ENCODE results near the gene NTHL1. TPM values are rescaled to one million over a fixed set of nuclear protein-coding genes. Genes with fewer than 3 reads are reported as not detected.

NTHL1 gene
- total RNA-seq, 2 experiments from 2014 or later: 34.5 to 34.8 TPM

DNA sequence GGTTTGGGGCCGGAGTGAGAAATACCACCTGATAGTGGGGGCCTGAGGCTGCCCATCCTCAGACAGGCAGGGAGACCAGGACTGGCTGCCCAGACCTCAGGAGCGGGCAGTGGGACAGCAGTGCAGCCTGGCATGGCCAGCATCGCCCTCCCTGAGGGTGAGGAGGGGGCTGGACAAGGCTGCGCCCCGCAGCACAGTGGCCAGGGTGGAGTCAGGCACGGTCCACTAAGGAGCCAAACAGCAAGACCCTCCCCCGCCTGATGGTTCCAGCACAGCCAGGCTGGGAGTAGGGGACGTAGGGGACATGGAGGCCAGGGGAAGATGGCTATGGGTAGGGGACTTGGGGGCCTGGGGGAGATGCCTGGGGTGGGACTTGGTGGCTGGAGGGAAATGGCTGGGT is 41.3 kb downstream of the NTHL1 start:
- CTCF ChIA-PET: no interaction called here
- POLR2A ChIA-PET: no interaction called here

DNA sequence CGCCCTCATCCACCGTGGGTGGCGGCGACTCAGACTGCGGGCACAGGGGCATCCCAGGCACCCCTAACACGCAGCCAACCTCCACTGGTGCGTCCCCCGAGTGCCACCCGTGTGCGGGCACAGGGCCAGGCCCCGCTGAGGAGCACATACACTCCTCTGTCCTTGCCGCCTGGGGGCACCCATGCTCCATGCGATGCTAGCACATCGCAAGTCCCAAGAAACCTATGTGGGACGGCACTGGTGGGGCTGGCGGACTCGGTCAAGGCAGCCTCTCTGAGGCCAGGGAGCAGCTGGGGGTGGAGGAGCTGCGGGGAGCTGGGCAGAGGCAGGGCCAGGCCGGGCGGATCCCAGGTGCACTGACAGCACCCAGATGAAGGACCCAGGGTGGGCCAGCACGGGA is 42.0 kb downstream of the NTHL1 start:
- ChIA-PET CTCF (interaction anchor here (2.9 kb wide), 1 partner anchor 12 kb away, joined by 41 read pairs; no protein-coding TSS in a partner anchor), POLR2A (no interaction called here)

DNA sequence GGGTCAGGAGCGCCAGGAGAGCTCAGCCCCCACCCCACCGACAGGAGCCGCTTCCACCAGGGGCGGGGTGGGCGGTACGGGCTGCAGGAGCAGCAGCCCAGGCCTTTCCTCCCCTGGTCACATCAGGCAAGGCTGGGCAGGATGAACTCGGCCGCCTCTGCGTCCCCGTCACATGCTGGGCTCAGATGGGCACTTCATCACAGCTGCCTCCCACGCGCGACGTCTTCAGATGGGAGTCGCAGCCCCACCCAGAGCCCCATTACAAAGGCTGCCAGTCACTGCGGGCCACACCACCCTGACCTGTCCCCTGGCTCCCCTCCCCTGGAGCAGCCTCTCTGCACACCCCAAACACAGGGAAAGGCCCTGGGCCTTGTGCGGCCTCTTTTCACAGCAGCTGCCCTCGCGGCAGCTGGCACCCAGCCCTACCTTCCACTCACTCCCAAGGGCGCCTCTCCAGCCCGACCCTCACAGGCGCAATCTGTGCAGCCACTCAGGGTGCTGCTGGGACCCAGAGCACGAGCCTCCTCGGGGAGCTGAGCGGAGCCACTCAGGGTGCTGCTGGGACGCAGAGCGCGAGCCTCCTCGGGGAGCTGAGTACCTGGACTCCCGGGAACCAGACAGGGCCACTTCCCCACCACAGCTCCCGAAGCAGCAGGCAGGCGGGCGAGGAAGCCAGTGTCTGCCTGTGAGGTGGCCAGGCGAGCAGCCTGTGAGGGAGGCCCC is 42.7 kb downstream of the NTHL1 start:
- ChIA-PET POLR2A (no interaction called here), CTCF (interaction anchor here (0.8 to 2.9 kb wide), 10 partner anchors 8 to 148 kb away, joined by 3 to 41 read pairs (median 6); no protein-coding TSS in a partner anchor)

DNA sequence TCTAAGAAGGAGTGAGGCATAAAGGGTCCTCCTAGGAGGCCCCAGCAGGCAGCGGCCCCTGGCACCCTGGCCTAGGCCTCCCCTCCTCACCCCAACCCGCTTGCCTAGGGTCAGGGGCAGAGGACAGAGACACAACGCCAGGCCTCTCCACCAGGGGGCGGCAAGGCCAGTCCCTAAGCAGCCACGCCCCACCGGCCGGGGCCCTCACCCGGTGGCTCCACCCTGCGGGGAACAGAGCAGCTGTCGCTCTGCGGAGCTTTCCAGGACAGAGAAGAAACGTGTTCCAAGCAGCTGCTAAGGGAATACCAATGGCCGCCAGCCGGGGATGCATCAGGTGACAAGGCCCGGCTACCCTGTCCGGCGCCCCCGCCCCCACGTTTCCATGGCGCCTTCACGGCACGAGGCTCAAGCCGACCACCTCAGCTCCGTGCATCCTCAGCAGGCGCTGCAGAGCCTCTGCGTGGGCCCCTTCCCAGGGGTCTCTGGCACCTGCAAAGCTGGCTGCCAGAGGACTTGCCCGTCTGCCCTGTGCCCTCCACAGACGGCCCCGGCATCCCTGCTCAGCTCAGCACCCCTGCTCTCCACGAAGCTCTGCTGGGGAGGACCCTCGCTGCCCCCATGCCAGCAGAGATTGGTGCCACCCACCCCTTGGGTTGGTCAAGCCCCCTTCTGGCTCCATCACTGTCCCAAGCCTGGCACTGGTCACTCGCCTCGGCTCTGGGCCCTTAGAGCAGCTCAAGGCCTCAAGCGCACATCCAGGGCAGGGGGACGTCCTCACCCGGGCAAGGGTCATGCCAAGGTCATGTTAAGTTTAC is 43.6 kb downstream of the NTHL1 start:
- ChIA-PET CTCF (interaction anchor here (0.6 to 2.9 kb wide), 21 partner anchors 9 to 151 kb away, joined by 3 to 41 read pairs (median 5); partner anchors contain the start of genes NPW, RPL3L, RPS2 and SYNGR3), POLR2A (no interaction called here)

DNA sequence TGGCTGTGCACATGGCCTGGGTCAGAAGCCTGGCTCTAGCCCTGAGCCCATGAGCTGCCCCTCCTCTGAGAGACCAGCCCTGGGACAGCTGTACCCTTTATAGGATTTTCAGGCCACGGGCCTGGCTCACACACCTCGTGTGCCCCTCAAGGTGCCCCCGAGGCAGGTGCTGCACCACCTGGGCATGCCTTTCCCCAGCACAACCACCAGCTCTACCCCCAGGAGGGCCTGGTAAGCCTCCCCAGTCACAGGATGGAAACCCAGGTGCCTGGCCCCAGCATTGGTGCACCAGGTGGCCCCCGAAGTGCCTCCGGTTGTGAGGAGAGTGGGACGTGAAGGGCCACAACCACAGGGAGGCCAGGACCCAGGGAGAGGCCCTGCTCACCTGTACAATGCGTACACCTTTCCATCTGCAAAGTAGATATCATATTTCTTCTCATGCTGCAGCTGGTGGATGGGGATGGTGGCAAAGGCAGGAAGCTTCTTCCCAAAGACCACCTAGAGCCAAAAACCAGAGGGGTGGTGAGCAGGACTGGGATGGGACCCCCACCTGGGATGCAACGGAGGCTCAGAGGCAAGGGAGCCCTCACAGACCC is 44.3 kb downstream of the NTHL1 start:
- POLR2A ChIA-PET: no interaction called here
- CTCF ChIA-PET: interaction anchor here (0.9 to 2.9 kb wide), 18 partner anchors 9 to 152 kb away, joined by 3 to 41 read pairs (median 6); partner anchors contain the start of genes NPW, RPL3L, RPS2 and SYNGR3

DNA sequence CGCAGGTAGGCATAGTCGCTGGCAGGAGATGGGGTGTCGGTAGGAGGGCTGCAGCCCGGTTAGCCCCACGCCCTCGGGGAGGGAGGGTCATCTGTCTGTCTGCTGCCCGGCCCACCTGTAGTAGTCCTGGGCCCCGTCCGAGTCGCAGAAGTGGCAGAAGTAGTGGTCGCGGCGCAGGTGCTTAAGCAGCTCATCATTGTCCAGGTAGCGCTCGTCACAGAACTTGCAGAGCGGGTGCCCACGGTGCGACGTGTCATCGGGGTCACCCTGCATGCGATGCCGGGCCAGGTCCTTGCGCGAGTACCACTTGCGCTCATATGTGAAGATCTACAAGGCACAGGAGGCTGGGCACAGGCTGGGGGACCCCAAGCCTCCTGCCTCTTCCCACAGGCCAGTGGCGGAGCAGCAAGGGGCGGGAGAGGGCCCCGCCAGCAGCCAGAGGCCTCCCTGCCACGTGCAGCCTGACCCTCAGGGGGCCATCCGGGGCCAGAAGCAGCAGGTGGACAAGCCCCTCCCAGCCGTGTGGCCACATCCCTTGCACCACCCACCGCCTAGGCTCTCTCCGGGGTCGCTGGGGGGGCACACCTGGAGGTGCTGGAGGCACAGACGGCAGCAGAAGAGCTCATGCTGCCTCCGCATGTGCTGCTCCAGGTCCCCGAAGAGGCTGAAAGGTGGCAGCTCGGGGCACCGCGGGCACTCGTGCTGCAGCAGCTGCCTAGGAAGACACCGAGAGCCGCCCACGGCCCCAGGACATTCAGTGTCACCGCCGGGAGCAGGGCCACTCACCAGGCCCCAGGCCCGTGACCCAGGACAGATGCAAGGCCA is 45.0 kb downstream of the NTHL1 start:
- POLR2A ChIA-PET: no interaction called here
- CTCF ChIA-PET: interaction anchor here (0.9 to 2.9 kb wide), 15 partner anchors 9 to 150 kb away, joined by 3 to 41 read pairs (median 7); partner anchors contain the start of genes NPW, RPS2, SYNGR3 and TBL3

DNA sequence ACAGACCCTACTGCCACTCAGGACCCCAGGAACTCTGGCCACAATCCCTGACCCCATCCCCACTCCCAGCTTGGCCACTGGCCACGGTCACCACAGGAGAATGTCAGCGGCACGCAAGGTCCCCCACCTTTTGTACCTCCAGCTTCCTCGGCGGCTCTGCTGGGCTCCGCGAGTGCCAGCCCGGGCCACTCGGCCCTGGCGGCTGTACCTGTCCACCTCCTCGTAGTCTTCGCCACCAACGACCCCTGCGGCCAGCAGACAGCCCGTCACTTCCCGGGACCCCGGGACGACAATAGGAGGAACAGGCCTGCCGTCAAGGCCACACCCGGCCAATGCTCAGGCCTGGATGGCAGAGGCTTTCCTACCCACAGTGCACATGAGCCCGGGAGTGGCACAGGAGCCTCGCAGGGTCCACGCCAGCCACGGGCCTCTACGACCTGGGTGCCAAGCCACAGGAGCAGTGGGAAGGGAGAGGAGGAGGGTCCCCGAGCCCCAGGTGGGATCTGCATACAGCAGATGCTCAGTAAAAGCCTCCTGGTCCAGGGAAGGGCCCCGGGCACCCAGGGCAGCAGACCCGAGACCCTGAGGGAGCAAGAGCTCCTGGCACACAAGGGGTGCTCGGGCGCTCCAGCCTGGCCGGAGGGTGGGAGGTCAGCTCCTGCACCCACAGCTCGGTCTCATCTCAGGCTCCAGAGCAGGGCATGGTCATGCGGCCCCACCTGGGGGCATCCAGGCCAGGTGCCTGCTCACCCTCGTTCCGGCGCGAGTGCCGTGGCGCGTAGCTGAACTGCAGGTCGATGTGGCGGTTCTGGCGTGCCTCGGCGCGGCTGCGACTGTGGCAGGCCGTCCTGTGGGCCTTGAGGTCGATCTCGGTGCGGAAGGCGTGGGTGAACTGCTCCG is 45.9 kb downstream of the NTHL1 start:
- ChIA-PET CTCF (no interaction called here), POLR2A (no interaction called here)

DNA sequence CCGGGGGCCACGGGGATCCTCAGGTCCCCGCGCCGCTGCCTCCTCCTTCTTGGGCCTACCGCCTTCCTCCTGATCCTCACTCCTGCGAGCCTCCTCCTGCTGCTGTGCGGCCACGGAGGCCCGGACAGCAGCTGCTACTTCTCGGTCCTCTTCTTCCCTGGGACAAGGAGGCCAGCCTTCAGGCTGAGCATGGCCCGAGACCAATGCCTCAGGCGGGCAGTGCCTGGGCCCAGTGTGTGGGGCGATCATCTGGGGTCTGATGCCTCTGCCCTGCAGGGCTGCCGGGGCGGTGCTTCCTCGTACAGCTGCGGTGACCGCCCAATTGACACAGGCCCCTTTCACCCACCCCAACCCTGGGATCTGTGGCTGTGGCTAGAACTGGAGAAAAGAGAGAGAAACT is 46.6 kb downstream of the NTHL1 start:
- POLR2A ChIA-PET: no interaction called here

DNA sequence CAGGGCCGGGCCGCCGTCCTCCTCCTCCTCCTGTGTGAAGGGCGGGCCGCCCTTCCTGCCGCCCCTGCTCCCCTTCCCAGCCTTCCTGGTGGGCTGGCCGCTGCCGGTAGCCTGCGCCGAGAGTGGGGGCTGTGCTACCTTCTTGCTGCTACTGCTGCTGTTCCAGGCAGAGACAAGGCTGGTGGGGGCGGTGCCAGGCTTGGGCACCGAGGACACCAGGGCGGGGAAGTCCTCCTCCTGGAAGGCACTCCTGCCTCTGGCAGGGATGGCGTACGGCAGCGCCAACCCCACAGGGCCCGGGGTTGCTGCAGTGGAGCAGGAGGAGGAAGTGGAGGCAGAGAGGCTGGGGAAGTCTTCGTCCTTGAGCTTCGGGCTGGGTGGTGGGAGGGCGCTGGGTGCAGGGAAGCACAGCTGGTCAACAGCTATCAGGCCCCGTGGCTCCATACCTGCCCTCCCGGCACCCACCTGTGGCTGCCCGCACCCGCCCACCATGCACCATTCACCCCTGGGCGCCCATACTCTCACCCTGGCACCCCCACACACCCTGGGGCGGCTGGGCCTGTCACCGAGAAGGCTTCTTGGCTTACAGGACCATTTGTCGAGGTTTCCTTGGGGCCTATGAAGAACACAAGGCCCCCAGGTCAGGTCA is 47.6 kb downstream of the NTHL1 start:
- CTCF ChIA-PET: no interaction called here
- POLR2A ChIA-PET: no interaction called here

More for the DNA sequence above, 46.6 kb downstream of the NTHL1 start:
- CTCF ChIA-PET: no interaction called here

DNA sequence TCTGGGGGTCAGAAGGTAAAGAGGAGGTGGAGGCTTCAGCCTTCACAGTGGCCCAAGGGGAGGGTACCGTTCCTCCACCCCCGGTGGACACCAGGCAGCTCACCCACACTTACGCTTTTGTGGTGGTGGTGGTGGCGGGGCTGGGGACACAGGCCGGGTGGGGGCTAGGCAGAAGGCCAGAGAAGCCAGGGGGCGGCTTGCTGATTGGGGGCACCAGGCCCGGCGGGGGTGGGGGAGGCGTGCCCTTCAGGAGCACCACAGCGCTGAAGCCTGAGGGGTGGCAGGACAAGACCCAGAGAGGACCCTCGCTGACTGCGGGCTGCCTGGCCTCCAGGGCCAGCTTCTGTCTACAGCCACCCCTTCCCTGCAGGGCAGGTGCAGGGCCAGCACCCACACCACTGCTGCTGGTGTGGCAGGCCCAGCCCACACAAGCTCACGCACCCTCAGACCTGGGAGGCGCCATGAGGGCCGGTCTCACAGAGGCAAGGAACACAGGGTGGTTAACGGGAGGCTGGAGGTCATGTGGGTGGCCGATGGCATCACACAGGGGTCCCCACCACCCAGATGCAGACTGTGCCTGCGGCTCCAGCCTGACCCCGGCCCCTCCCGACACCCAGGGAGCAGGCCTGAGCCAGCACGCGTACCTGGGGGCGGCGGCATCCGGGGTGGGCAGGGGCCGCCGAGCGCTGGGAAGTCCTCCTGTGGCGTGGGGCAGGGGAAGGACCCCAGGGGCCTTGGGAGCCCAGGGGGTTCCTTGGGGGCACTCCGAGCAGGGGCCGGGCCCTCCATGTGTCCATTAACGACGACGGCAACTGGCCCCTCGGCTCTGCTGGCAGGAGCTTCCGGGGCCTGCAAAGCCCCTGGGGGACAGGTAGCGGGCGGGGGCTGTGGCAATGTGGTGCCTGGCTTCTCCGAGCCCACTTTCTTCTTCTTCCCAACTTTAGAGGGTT is 48.5 kb downstream of the NTHL1 start:
- POLR2A ChIA-PET: no interaction called here
- CTCF ChIA-PET: no interaction called here

DNA sequence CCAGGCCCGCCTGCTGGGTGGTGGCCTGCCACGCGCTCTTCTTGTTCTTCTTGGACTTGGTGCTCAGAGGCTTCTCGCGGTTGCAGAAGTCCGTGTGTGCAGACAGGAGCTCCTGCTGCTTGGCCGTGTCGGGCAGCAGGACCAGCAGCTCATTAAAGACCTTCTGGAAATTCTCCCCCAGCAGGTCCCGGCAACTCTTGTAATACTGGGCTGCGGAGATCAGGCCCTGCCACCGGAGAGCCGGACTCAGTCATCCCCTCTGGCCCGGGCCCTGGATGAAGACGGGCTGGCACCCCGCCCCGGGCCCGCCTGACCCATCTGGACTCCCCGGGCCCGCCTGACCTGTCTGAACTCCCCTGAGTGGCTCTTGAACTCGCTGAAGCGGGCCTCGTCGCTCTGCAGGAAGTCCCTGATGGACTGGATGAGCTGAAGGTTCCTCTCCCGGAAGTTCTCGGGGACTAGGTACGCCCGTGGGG is 49.2 kb downstream of the NTHL1 start:
- POLR2A ChIA-PET: no interaction called here
- CTCF ChIA-PET: no interaction called here

DNA sequence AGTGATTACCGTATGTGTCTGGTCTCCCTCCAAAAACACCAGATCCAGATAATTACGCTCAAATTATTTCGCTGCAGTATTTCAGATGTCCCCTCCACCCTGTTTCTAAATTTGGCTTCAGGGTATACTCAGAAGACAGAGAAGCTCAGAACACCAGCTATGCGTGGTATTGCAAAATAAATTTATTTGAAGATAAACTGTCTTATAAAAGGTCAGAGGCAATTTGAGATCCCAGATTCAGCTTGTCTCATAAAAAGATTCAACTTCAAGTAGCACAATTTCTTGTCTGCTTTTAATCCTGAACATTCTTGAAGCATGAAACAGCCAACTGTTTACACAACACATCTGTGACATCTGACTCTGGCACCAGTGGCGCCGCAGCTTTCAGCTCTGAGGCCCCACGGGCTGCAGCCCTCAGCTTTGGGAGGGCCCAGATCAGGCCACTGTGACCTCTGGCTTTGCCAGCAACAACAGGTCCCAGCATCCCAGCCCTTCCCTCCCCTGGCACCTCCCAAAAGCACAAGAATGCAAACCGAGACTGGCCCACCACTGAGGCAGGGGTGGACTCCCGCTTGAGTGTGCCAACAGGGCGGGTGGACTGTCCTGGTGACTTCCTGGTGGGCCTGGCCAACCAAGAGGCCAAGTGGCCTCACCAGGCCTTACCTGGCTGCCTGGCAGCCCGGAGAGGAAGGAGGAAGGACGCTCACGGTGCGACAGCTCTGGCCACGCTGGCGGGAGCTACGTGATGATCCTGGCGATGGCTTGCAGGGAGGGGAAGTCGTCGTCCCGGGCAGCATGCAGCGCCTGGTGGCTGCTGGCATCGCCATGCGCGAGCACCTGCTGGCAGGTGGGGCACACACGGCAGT is 49.9 kb downstream of the NTHL1 start:
- ChIA-PET CTCF (no interaction called here), POLR2A (no interaction called here)

DNA sequence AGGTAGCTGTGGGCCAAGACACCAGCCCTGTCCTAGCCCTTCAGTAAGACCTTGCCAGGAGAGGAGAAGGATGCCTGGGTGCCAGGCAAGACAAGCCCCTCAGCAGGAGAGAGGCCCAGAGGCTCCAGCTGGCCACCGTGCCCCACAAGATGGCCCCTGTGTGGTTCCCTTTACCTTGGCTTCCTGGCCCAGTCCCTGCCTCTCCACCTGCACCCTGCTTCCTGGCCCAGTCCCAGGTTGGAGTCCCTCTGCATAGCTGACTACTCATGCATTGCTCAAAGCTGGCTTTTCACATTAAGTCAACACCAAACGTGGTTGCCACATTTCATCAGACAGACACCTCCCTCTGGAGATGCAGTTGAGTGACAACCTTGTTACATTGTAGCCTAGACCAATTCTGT is 53.9 kb downstream of the NTHL1 start:
- ChIA-PET CTCF (interaction anchor here (0.6 to 5.5 kb wide), 5 partner anchors 9 to 138 kb away, joined by 3 to 41 read pairs (median 4); partner anchors contain the start of gene GFER), POLR2A (interaction anchor here (1.1 kb wide), 1 partner anchor 13 kb away, joined by 3 read pairs; the partner anchor contains the start of gene NOXO1)

DNA sequence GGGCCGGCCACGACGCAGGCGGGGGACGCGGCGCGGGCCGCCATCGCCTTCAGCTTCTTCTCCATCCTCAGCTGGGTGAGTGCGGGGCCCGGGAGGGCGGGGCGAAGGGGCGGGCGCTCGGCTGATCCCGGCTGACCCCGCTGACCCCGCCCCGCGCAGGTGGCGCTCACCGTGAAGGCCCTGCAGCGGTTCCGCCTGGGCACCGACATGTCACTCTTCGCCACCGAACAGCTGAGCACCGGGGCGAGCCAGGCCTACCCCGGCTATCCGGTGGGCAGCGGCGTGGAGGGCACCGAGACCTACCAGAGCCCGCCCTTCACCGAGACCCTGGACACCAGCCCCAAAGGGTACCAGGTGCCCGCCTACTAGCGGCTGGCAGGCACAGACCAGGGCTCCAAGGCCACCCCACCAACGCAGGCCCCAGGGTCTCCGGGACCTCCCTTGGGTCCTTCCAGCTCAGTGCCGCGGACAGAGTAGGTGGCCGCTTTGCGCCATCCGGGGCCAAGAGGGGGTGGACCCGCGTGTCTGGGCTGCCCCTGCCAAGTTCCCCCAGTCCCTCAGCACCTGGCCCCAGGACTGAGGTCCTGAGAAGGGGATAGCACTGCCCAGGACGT is 54.8 kb downstream of the NTHL1 start:
- ChIA-PET CTCF (interaction anchor here (5.5 kb wide), 1 partner anchor 11 kb away, joined by 41 read pairs; no protein-coding TSS in a partner anchor), POLR2A (interaction anchor here (1.1 to 2.4 kb wide), 3 partner anchors 12 to 28 kb away, joined by 3 to 11 read pairs (median 6); partner anchors contain the start of genes NOXO1 and RPS2)

Data from activated CD8-positive, alpha-beta memory T cell treated with anti-CD3 and anti-CD28 coated beads for 36 hours (primary cell).